GM12878 (cell line): ENCODE measurements around the gene CLNK. TPM values are rescaled to one million over a fixed set of nuclear protein-coding genes. Genes with fewer than 3 reads are reported as not detected.

Experiments used
- ATAC-seq: fragments of 200-7000 bp; cut with Tn5 transposase; 3 replicates; pipeline ENCODE4 v1.9.1; 2020; ENCODE audit warnings: mild to moderate bottlenecking, moderate library complexity
- BruUV-seq: library from RNA; stranded (reverse); fragments of 400-500 nt; replicated peaks from 2 replicates; lab custom pipeline; 2021; lab: Mats Ljungman, UMichigan
- CTCF ChIA-PET: fragments of 300-600 bp; sonication (Branson Sonifier 250); formaldehyde crosslinking; extraction: SDS; loops from one replicate; lab custom pipeline; 2021; ENCODE audit warnings: inconsistent platforms; lab: Yijun Ruan, JAX
- POLR2A ChIA-PET: fragments of 350-600 bp; formaldehyde crosslinking; extraction: SDS; loops from one replicate; lab custom pipeline; 2021; ENCODE audit warnings: inconsistent platforms; lab: Charles Lee
- RAD21 ChIA-PET: fragments of 300-600 bp; sonication (Branson Sonifier 250); formaldehyde crosslinking; loops from one replicate; lab custom pipeline; 2023; ENCODE audit warnings: antibody characterized with exemption; ENCODE audit not compliant: unreplicated experiment; lab: Charles Lee
- SMC1A ChIA-PET: fragments of 300-600 bp; sonication (Branson Sonifier 250); formaldehyde crosslinking; loops from one replicate; lab custom pipeline; 2023; ENCODE audit not compliant: unreplicated experiment, uncharacterized antibody; lab: Charles Lee
- DNase-seq: peaks from one replicate; pipeline ENCODE4 v3.0.0-alpha.2; 2011; ENCODE audit warnings: low read depth, low spot score
- FAIRE-seq: peaks from 3 replicates; lab custom pipeline; 2011; peaks lifted over from hg19 to GRCh38; lab: Jason Lieb, UNC
- H2AFZ ChIP-seq: 2 replicates; pipeline ENCODE4 v1.6.0; 2011; ENCODE audit warnings: low read depth, low read length, control low read depth; ENCODE audit not compliant: control insufficient read depth
- H3K27ac ChIP-seq: 2 replicates; pipeline ENCODE4 v1.5.1; 2011; ENCODE audit warnings: control low read depth; ENCODE audit not compliant: control insufficient read depth, insufficient read depth
- H3K27me3 ChIP-seq, 2 experiments: replicated peaks in 1 of 2; 2 replicates each; pipeline versions ENCODE4 v1.6.0 to v1.6.1; 2011; ENCODE audit warnings: low read length in 1 of 2; ENCODE audit not compliant: control insufficient read depth in 2 of 2, insufficient read depth in 2 of 2
- H3K36me3 ChIP-seq, 2 experiments: 2 replicates each; pipeline ENCODE4 v1.5.1; 2011; ENCODE audit warnings: low read length in 1 of 2; ENCODE audit not compliant: control insufficient read depth in 2 of 2, insufficient read depth in 2 of 2
- H3K4me1 ChIP-seq: 2 replicates; pipeline ENCODE4 v1.6.1; 2011; ENCODE audit warnings: mild to moderate bottlenecking, low read length, moderate library complexity, mixed read lengths; ENCODE audit not compliant: control insufficient read depth, insufficient read depth
- H3K4me2 ChIP-seq: 2 replicates; pipeline ENCODE4 v1.6.0; 2011; ENCODE audit warnings: control low read depth; ENCODE audit not compliant: control insufficient read depth, insufficient read depth
- H3K4me3 ChIP-seq: fragments of 200-600 bp; sonication (generic); 2 replicates; pipeline ENCODE4 v1.5.1; 2016
- H3K79me2 ChIP-seq: 2 replicates; pipeline ENCODE4 v1.6.0; 2011; ENCODE audit warnings: low read length; ENCODE audit not compliant: control insufficient read depth, insufficient read depth
- H3K9ac ChIP-seq: 2 replicates; pipeline ENCODE4 v1.8.0; 2011; ENCODE audit warnings: low read length, control low read depth, mixed read lengths; ENCODE audit not compliant: control insufficient read depth, insufficient read depth
- H3K9me3 ChIP-seq: replicated peaks from 3 replicates; pipeline ENCODE4 v1.5.1; 2011; ENCODE audit warnings: mild to moderate bottlenecking, low read length; ENCODE audit not compliant: control insufficient read depth, insufficient read depth
- H4K20me1 ChIP-seq: 2 replicates; pipeline ENCODE4 v1.6.0; 2011; ENCODE audit not compliant: control insufficient read depth, insufficient read depth
- ATF7 ChIP-seq: fragments of 450-650 bp; IDR thresholded peaks from 2 replicates; pipeline ENCODE4 v1.6.1; 2016; ENCODE audit warnings: low read depth, mild to moderate bottlenecking
- CREB1 ChIP-seq: IDR thresholded peaks from 2 replicates; pipeline ENCODE4 v1.6.1; 2012; ENCODE audit warnings: low read depth, mild to moderate bottlenecking, inconsistent platforms
- WGBS: methylation state at CpG from one replicate; pipeline ENCODE4 v1.1.6; 2016; ENCODE audit warnings: low lambda C conversion rate; ENCODE audit not compliant: insufficient replicate concordance, insufficient coverage; ENCODE audit errors: missing lambda C conversion rate; 5-methylcytosine and 5-hydroxymethylcytosine counted together
- in situ Hi-C: fragments of 300-500 bp; cut with MboI; formaldehyde crosslinking; loops from 9 replicates; pipeline ENCODE4 v1.14.3; 2018; ENCODE audit warnings: mixed read lengths
- intact Hi-C: fragments of 100-400 bp; cut with micrococcal nuclease; formaldehyde crosslinking; loops from one replicate; pipeline ENCODE4 v1.14.2; 2022; ENCODE audit not compliant: unreplicated experiment
- polyA plus RNA-seq, 11 experiments: library from polyadenylated mRNA; depleted of rRNA in 4 of 11; unstranded in 6 of 11; stranded (reverse) in 5 of 11; fragments of >200 nt; fragmentation: Nextera tagmentation in 4 of 11; fragmentation: Illumina TruSeq in 1 of 11; extraction: Ambion mirVana in 4 of 11; extraction: Trizol in 1 of 11; gene quantifications; 1 replicate in 1 of 11; 2 replicates in 10 of 11; pipeline versions ENCODE4 v1.2.1 to v1.2.3, GENCODE V29; 2011 to 2016; ENCODE audit warnings: inconsistent platforms in 2 of 11, missing spikeins in 2 of 11, low read depth in 1 of 11
- total RNA-seq, 4 experiments: library from RNA; depleted of rRNA in 3 of 4; stranded (reverse); fragments of >200 nt in 3 of 4; fragmentation: Illumina TruSeq in 1 of 4; extraction: Trizol in 1 of 4; gene quantifications; 2 replicates each; pipeline versions ENCODE4 v1.2.1 to v1.2.3, GENCODE V29; 2013 to 2021
- TF ChIP-seq, protein P1 (sequence below): fragments of 450-650 bp; formaldehyde crosslinking; IDR thresholded peaks from 2 replicates; pipeline ENCODE4 v1.5.0; 2022; ENCODE audit warnings: mild to moderate bottlenecking, missing genetic modification characterization
- TF ChIP-seq, protein P2 (sequence below): IDR thresholded peaks from 2 replicates; pipeline ENCODE4 v1.6.1; 2012; ENCODE audit warnings: low read length, inconsistent platforms

CLNK gene
- total and polyA plus RNA-seq, 10 of the 15 experiments (the other 5 are each of a cell fraction or from before 2014, with no cell fraction given) = 2.1 to 14.3 (median 2.7) TPM

DNA sequence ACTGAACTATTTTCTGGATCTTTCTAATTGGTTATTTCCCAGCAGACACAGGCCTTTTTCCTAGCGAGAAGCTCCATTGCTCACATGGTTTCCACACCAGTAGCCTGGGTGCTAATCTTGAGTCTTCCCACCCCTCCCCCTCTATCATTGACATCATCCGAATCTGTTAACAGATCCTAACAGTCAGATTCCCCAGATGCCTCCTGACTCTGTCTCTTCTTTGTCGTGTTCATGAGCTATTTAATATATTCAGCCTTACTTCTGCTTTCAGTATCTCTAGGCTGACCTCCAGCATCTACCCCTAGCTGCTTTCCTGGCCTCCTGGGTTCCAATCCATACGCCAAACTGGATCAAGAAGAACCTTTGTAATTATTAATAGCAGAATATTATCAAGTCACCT lies 85.0 kb downstream of the CLNK start:
- ChIA-PET POLR2A (interaction anchor here (0.6 kb wide), 2 partner anchors 75 to 824 kb away, joined by 4 read pairs; no protein-coding TSS in a partner anchor), SMC1A (interaction anchor here (0.9 to 2.2 kb wide), 4 partner anchors 9 to 133 kb away, joined by 3 to 5 read pairs (median 4); no protein-coding TSS in a partner anchor), RAD21 (interaction anchor here (0.7 to 2.3 kb wide), 5 partner anchors 15 to 292 kb away, joined by 3 to 7 read pairs (median 4); no protein-coding TSS in a partner anchor), CTCF (interaction anchor here (0.7 to 1.4 kb wide), 3 partner anchors 11 to 127 kb away, joined by 3 to 8 read pairs (median 5); no protein-coding TSS in a partner anchor)
- in situ Hi-C loops (no loop called here), intact Hi-C loops (no loop called here)
- H3K79me2 ChIP-seq = no peaks in the 10 kb centered on the region
- H3K9me3 ChIP-seq = no peaks in the 10 kb centered on the region
- no peaks in the 10 kb centered on the region for H3K4me1 ChIP-seq
- BruUV-seq = no TSS peak
- H3K9ac ChIP-seq = no peak overlapping the region
- no peak overlapping the region for H3K4me3 ChIP-seq
- no peak overlapping the region for H3K4me2 ChIP-seq
- H3K27me3 ChIP-seq = no peaks in the 10 kb centered on the region
- DNase-seq (no peak), ATAC-seq (peak; percentile 60), FAIRE-seq (no peak)
- H3K27ac ChIP-seq = no peak overlapping the region
- TF ChIP-seq, protein P1, sequence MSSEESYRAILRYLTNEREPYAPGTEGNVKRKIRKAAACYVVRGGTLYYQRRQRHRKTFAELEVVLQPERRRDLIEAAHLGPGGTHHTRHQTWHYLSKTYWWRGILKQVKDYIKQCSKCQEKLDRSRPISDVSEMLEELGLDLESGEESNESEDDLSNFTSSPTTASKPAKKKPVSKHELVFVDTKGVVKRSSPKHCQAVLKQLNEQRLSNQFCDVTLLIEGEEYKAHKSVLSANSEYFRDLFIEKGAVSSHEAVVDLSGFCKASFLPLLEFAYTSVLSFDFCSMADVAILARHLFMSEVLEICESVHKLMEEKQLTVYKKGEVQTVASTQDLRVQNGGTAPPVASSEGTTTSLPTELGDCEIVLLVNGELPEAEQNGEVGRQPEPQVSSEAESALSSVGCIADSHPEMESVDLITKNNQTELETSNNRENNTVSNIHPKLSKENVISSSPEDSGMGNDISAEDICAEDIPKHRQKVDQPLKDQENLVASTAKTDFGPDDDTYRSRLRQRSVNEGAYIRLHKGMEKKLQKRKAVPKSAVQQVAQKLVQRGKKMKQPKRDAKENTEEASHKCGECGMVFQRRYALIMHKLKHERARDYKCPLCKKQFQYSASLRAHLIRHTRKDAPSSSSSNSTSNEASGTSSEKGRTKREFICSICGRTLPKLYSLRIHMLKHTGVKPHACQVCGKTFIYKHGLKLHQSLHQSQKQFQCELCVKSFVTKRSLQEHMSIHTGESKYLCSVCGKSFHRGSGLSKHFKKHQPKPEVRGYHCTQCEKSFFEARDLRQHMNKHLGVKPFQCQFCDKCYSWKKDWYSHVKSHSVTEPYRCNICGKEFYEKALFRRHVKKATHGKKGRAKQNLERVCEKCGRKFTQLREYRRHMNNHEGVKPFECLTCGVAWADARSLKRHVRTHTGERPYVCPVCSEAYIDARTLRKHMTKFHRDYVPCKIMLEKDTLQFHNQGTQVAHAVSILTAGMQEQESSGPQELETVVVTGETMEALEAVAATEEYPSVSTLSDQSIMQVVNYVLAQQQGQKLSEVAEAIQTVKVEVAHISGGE (CRISPR knock-in tag) = no peak
- TF ChIP-seq, protein P2, sequence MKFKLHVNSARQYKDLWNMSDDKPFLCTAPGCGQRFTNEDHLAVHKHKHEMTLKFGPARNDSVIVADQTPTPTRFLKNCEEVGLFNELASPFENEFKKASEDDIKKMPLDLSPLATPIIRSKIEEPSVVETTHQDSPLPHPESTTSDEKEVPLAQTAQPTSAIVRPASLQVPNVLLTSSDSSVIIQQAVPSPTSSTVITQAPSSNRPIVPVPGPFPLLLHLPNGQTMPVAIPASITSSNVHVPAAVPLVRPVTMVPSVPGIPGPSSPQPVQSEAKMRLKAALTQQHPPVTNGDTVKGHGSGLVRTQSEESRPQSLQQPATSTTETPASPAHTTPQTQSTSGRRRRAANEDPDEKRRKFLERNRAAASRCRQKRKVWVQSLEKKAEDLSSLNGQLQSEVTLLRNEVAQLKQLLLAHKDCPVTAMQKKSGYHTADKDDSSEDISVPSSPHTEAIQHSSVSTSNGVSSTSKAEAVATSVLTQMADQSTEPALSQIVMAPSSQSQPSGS = peak; percentile 45; the same call in 1 of the 2 replicates
- TF ChIP-seq CREB1 (0 out of 2 replicates have a peak, but pooled peaks have one; percentile 11), ATF7 (peak; percentile 62; the same call in 1 of the 2 replicates)
- no peaks in the 10 kb centered on the region for H3K36me3 ChIP-seq
- H2AFZ ChIP-seq = peak overlapping the region; percentile 46
- 49% methylated on average over 4 of the region's 4 CpGs for WGBS
- no peaks in the 10 kb centered on the region for H4K20me1 ChIP-seq
